ENCODE measurements around the gene MAGI2.
"Not testable (repeated sequence)": the region's sequence is repeated elsewhere in the genome, so short reads cannot be mapped to it uniquely, and the experiment has no call there.

Gene MAGI2

GRCh38 chr7:79051915-79052314 is 401.6 kb downstream of the MAGI2 start:
- DNase-seq (ENCODE audit: low read depth), result no peak

GRCh38 chr7:79050603-79051002 is 402.9 kb downstream of the MAGI2 start:
- no peak for DNase-seq (ENCODE audit: low read depth)

GRCh38 chr7:79046061-79046460 is 407.4 kb downstream of the MAGI2 start:
- DNase-seq (ENCODE audit: low read depth), result no peak

- DNase-seq (ENCODE audit: low read depth), result no peak
These were observed 416.5 kb downstream of the MAGI2 start for GRCh38 chr7:79037001-79037400.

- DNase-seq (ENCODE audit: low read depth), result no peak
These were observed 417.1 kb downstream of the MAGI2 start for GRCh38 chr7:79036356-79036755.

GRCh38 chr7:79035858-79036257 is 417.6 kb downstream of the MAGI2 start:
- no peak for DNase-seq (ENCODE audit: low read depth)

- DNase-seq (ENCODE audit: low read depth), result no peak
These were observed 418.7 kb downstream of the MAGI2 start for GRCh38 chr7:79034730-79035129.

- not testable (repeated sequence) for DNase-seq (ENCODE audit: low read depth)
These were observed 433.8 kb downstream of the MAGI2 start for GRCh38 chr7:79019711-79020110.

GRCh38 chr7:79011921-79012320 is 441.5 kb downstream of the MAGI2 start:
- no peak for DNase-seq (ENCODE audit: low read depth)

- DNase-seq (ENCODE audit: low read depth), result no peak
These were observed 443.8 kb downstream of the MAGI2 start for GRCh38 chr7:79009647-79010046.

- DNase-seq (ENCODE audit: low read depth), result no peak
These were observed 444.7 kb downstream of the MAGI2 start for GRCh38 chr7:79008786-79009185.

- DNase-seq (ENCODE audit: low read depth), result no peak
These were observed 457.5 kb downstream of the MAGI2 start for GRCh38 chr7:78996013-78996412.

- DNase-seq (ENCODE audit: low read depth), result no peak
These were observed 460.1 kb downstream of the MAGI2 start for GRCh38 chr7:78993341-78993740.

- no peak for DNase-seq (ENCODE audit: low read depth)
These were observed 468.0 kb downstream of the MAGI2 start for GRCh38 chr7:78985509-78985908.

GRCh38 chr7:78983483-78983882 is 470.0 kb downstream of the MAGI2 start:
- no peak for DNase-seq (ENCODE audit: low read depth)

- no peak for DNase-seq (ENCODE audit: low read depth)
These were observed 483.0 kb downstream of the MAGI2 start for GRCh38 chr7:78970440-78970916.

GRCh38 chr7:78968951-78969350 is 484.5 kb downstream of the MAGI2 start:
- DNase-seq (ENCODE audit: low read depth), result no peak

- not testable (repeated sequence) for DNase-seq (ENCODE audit: low read depth)
These were observed 485.9 kb downstream of the MAGI2 start for GRCh38 chr7:78967561-78967960.

- DNase-seq (ENCODE audit: low read depth), result no peak
These were observed 486.4 kb downstream of the MAGI2 start for GRCh38 chr7:78967046-78967445.

GRCh38 chr7:78959477-78959876 is 494.0 kb downstream of the MAGI2 start:
- no peak for DNase-seq (ENCODE audit: low read depth)

GRCh38 chr7:78955329-78955728 is 498.1 kb downstream of the MAGI2 start:
- DNase-seq (ENCODE audit: low read depth), result no peak

- DNase-seq (ENCODE audit: low read depth), result no peak
These were observed 499.6 kb downstream of the MAGI2 start for GRCh38 chr7:78953726-78954363.

- no peak for DNase-seq (ENCODE audit: low read depth)
These were observed 500.4 kb downstream of the MAGI2 start for GRCh38 chr7:78953090-78953489.

- DNase-seq (ENCODE audit: low read depth), result no peak
These were observed 513.8 kb downstream of the MAGI2 start for GRCh38 chr7:78939669-78940068.
